Suprapubic skin (tissue), 4 donors: Measurements from ENCODE around the gene SPATS2. TPM values are rescaled to one million over a fixed set of nuclear protein-coding genes. Genes with fewer than 3 reads are reported as not detected.

ENCODE experiments used
- DNase-seq, 2 donors: peaks; one replicate each; pipeline ENCODE4 v3.0.0-alpha.2; 2019; ENCODE audit warnings: low spot score in 2 of 2
- H3K27ac ChIP-seq: fragments of 200-600 bp; sonication (generic); one replicate; pipeline ENCODE4 v1.5.1; 2019
- H3K27me3 ChIP-seq: fragments of 200-600 bp; sonication (generic); one replicate; pipeline ENCODE4 v1.5.1; 2019
- H3K36me3 ChIP-seq: fragments of 200-600 bp; sonication (generic); one replicate; pipeline ENCODE4 v1.5.1; 2019
- H3K4me1 ChIP-seq: fragments of 200-600 bp; sonication (generic); one replicate; pipeline ENCODE4 v1.5.1; 2019
- H3K4me3 ChIP-seq: fragments of 200-600 bp; sonication (generic); one replicate; pipeline ENCODE4 v1.5.1; 2019; ENCODE audit warnings: mild to moderate bottlenecking
- H3K9me3 ChIP-seq: fragments of 200-600 bp; sonication (generic); one replicate; pipeline ENCODE4 v1.5.1; 2019
- CTCF ChIP-seq, 2 donors: fragments of 200-600 bp in 1 of 2; fragments of 450-650 bp in 1 of 2; sonication (generic) in 1 of 2; IDR thresholded peaks; one replicate each; pipeline ENCODE4 v1.5.1; 2016 to 2019; ENCODE audit warnings: antibody characterized with exemption in 2 of 2, mild to moderate bottlenecking in 1 of 2, moderate library complexity in 1 of 2
- EP300 ChIP-seq: sonication (generic); formaldehyde crosslinking; IDR thresholded peaks from one replicate; pipeline ENCODE4 v1.6.1; 2017; ENCODE audit warnings: antibody characterized with exemption
- POLR2A ChIP-seq, 2 donors: fragments of 450-650 bp; IDR thresholded peaks; one replicate each; pipeline ENCODE4 v1.6.1; 2017; ENCODE audit warnings: antibody characterized with exemption in 2 of 2, mild to moderate bottlenecking in 2 of 2, moderate library complexity in 2 of 2
- POLR2AphosphoS5 ChIP-seq, 3 donors: sonication (generic); formaldehyde crosslinking; IDR thresholded peaks; one replicate each; pipeline ENCODE4 v1.6.1; 2017; ENCODE audit warnings: antibody characterized with exemption in 3 of 3
- WGBS: methylation state at CpG from one replicate; pipeline ENCODE4 v1.1.5; 2018; 5-methylcytosine and 5-hydroxymethylcytosine counted together
- total RNA-seq, 4 donors: library from RNA; depleted of rRNA; stranded (reverse); fragments of >200 nt; gene quantifications; one replicate each; pipeline ENCODE4 v1.1.0, GENCODE V29; 2016

Gene SPATS2
- total RNA-seq, 4 donors from 2014 or later: 22.7 to 42.6 (median 27.2) TPM

- Histone ChIP-seq H3K27me3 (peaks cover 14% of the 10 kb centered on the region), H3K9me3 (no peaks in the 10 kb centered on the region), H3K4me1 (peaks cover 33% of the 10 kb centered on the region), H3K4me3 (no peak overlapping the region), H3K27ac (no peak overlapping the region), H3K36me3 (peaks cover 27% of the 10 kb centered on the region)
- peak in 1 of 2 donors; percentile 30 for TF ChIP-seq CTCF (IDR thresholded peaks at IDR 0.05)
- TF ChIP-seq POLR2A (IDR thresholded peaks at IDR 0.05): no peak
- TF ChIP-seq EP300: no peak
- DNase-seq: no peak
- 21% methylated on average over 1 of the region's 2 CpGs for WGBS
Observed at GRCh38 chr12:49553512-49554088, 186.3 kb downstream of the SPATS2 start.

GRCh38 chr12:49554266-49554665 lies 187.0 kb downstream of the SPATS2 start:
- Histone ChIP-seq H3K27me3 (peaks cover 7% of the 10 kb centered on the region), H3K4me1 (peaks cover 26% of the 10 kb centered on the region), H3K9me3 (no peaks in the 10 kb centered on the region), H3K27ac (no peak overlapping the region), H3K4me3 (no peak overlapping the region), H3K36me3 (peaks cover 33% of the 10 kb centered on the region)
- DNase-seq: no peak
- TF ChIP-seq POLR2AphosphoS5 (IDR thresholded peaks at IDR 0.05): no peak
- no peak for TF ChIP-seq EP300
- WGBS: 81% methylated on average over 5 of the region's 15 CpGs

- WGBS: 85% methylated on average over 13 of the region's 18 CpGs
- no peak overlapping the region for H3K27ac ChIP-seq
- no peak for DNase-seq
- H3K27me3 ChIP-seq: no peaks in the 10 kb centered on the region
- H3K4me3 ChIP-seq: no peak overlapping the region
- TF ChIP-seq POLR2AphosphoS5 (IDR thresholded peaks at IDR 0.05) (no peak), POLR2A (IDR thresholded peaks at IDR 0.05) (no peak), EP300 (no peak), CTCF (IDR thresholded peaks at IDR 0.05) (no peak)
- H3K36me3 ChIP-seq: peaks cover 49% of the 10 kb centered on the region
- H3K9me3 ChIP-seq: no peaks in the 10 kb centered on the region
- peaks cover 20% of the 10 kb centered on the region for H3K4me1 ChIP-seq
Observed at GRCh38 chr12:49555631-49556390, 188.5 kb downstream of the SPATS2 start.

GRCh38 chr12:49556391-49557186 lies 189.3 kb downstream of the SPATS2 start:
- Histone ChIP-seq H3K27me3 (no peaks in the 10 kb centered on the region), H3K4me3 (no peak overlapping the region), H3K9me3 (no peaks in the 10 kb centered on the region), H3K4me1 (peaks cover 19% of the 10 kb centered on the region), H3K36me3 (peaks cover 56% of the 10 kb centered on the region), H3K27ac (no peak overlapping the region)
- no peak for DNase-seq
- TF ChIP-seq POLR2AphosphoS5 (IDR thresholded peaks at IDR 0.05) (no peak), EP300 (no peak), CTCF (IDR thresholded peaks at IDR 0.05) (no peak), POLR2A (IDR thresholded peaks at IDR 0.05) (no peak)
- 67% methylated on average over 3 of the region's 12 CpGs for WGBS

GRCh38 chr12:49557187-49557916 lies 190.1 kb downstream of the SPATS2 start:
- no peak for TF ChIP-seq CTCF (IDR thresholded peaks at IDR 0.05)
- no peak for DNase-seq
- Histone ChIP-seq H3K36me3 (peaks cover 64% of the 10 kb centered on the region), H3K27ac (no peak overlapping the region), H3K9me3 (no peaks in the 10 kb centered on the region), H3K27me3 (no peaks in the 10 kb centered on the region), H3K4me3 (no peak overlapping the region), H3K4me1 (peaks cover 11% of the 10 kb centered on the region)
- 90% methylated on average over 11 of the region's 18 CpGs for WGBS
